Measurements from ENCODE around the gene FUT4.

The FUT4 gene

GRCh38 chr11:94584978-94585377 lies 41.3 kb downstream of the FUT4 start:
- no peak for DNase-seq (ENCODE audit: low spot score)
- ChIA-PET POLR2A (ENCODE audit: low non-redundant PET) (no interaction called here), CTCF (interaction anchor here (0.6 kb wide), 1 partner anchor 76 kb away, joined by 4 read pairs; no protein-coding TSS in a partner anchor)
- no peak overlapping the region for H3K27ac ChIP-seq
- TF ChIP-seq CTCF (conservative IDR thresholded peaks at IDR 0.05; ENCODE audit: low read depth): no peak

- ChIA-PET POLR2A (ENCODE audit: low non-redundant PET) (no interaction called here), CTCF (interaction anchor here (0.6 kb wide), 1 partner anchor 76 kb away, joined by 4 read pairs; no protein-coding TSS in a partner anchor)
- no peak for TF ChIP-seq CTCF (conservative IDR thresholded peaks at IDR 0.05; ENCODE audit: low read depth)
- no peak for DNase-seq (ENCODE audit: low spot score)
- no peak overlapping the region for H3K27ac ChIP-seq
Measured at GRCh38 chr11:94585399-94585798, 41.7 kb downstream of the FUT4 start.

DNA sequence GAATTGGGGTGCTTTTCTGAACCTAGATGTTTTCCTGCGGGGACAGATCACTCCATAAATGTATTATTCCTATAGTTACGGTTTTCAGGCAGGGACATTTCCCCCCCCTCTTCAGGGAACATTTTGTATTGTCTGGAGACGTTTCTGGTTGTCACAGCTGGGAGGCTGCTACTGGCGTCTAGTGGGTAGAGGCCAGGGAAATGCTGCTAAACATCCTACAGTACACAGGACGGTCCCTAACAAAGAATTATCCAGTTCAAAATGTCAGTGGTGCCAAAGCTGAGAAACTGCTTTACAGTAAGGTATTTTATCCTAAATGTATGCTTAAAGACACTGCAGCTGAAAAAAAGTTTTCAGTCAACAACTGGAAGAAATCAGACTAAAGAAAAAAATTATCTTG lies 42.8 kb downstream of the FUT4 start:
- no peak for TF ChIP-seq CTCF (conservative IDR thresholded peaks at IDR 0.05; ENCODE audit: low read depth)
- no peak for DNase-seq (ENCODE audit: low spot score)
- no peak overlapping the region for H3K27ac ChIP-seq
- ChIA-PET CTCF (interaction anchor here (0.6 kb wide), 1 partner anchor 909 kb away, joined by 3 read pairs; no protein-coding TSS in a partner anchor), POLR2A (ENCODE audit: low non-redundant PET) (no interaction called here)

DNA sequence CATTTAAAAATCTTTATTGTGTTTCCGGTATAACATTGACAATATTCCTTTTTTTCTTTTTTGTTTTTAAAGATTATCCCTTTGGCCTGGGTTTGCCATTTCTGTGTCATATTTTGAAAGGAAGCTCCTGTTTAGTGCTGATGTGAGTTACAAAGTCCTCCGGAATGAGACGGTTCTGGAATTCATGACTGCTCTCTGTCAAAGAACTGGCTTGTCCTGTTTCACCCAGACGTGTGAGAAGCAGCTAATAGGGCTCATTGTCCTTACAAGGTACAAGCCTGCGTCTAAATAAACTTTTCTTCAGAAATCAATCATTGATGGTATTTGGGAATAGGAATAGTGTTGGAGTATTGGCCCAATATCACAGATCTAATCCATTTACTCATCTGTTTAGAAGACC lies 43.3 kb downstream of the FUT4 start:
- no peak for DNase-seq (ENCODE audit: low spot score)
- TF ChIP-seq CTCF (conservative IDR thresholded peaks at IDR 0.05; ENCODE audit: low read depth): no peak
- POLR2A ChIA-PET (ENCODE audit: low non-redundant PET): no interaction called here
- no peak overlapping the region for H3K27ac ChIP-seq
- CTCF ChIA-PET: interaction anchor here (0.6 kb wide), 1 partner anchor 910 kb away, joined by 3 read pairs; no protein-coding TSS in a partner anchor

GRCh38 chr11:94588366-94588942 lies 44.7 kb downstream of the FUT4 start:
- DNase-seq (ENCODE audit: low spot score): no peak
- CTCF ChIA-PET: interaction anchor here (0.6 kb wide), 3 partner anchors 54 to 1125 kb away, joined by 3 to 4 read pairs (median 3); no protein-coding TSS in a partner anchor
- POLR2A ChIA-PET (ENCODE audit: low non-redundant PET): no interaction called here
- H3K27ac ChIP-seq: no peak overlapping the region
- TF ChIP-seq CTCF (conservative IDR thresholded peaks at IDR 0.05; ENCODE audit: low read depth): no peak

DNA sequence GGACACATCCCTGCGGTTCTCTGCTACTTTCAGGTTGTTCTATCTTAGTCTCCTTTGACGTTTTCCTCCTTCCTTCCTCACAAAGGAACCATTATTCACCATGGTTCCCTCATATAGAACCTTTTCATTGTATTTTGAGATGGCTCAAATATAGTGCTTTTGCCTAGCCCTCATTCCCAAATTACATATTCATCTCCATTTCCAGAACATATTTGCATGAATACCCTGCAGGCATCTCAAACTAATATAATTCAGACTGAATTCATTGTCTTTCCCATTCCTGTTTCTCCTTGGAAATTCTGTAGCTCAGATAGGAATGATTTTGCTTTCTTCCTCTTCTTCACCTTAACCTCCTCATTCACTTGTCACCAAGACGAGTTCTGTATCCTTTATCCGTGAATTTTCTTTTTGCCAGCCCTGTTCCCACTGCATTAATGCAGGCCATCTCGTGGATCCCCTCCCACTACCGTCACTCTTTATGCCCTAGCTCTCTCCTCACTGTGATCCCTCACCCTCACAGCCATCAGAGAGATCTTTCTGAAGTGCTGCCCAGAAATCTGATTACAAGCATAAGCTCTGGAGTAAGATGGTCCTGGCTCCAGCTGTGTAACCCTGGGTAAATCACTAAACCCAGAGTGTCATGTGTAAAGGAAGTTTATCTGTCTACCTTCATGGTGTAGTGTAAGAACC lies 46.8 kb downstream of the FUT4 start:
- DNase-seq (ENCODE audit: low spot score): no peak
- ChIA-PET CTCF (no interaction called here), POLR2A (ENCODE audit: low non-redundant PET) (no interaction called here)
- no peak overlapping the region for H3K27ac ChIP-seq
- TF ChIP-seq CTCF (conservative IDR thresholded peaks at IDR 0.05; ENCODE audit: low read depth): no peak

Measured in RWPE1 (cell line).